ENCODE data around the gene FPGS. TPM values are rescaled to one million over a fixed set of nuclear protein-coding genes. Genes with fewer than 3 reads are reported as not detected.

Gene FPGS
- total RNA-seq, 4 donors from 2014 or later = 31.4 to 144 (median 74.8) TPM

GRCh38 chr9:127781806-127782205, 20.9 kb upstream of the FPGS start:
- H3K27ac ChIP-seq = no peak overlapping the region
- no peak overlapping the region for H3K4me3 ChIP-seq
- no peaks in the 10 kb centered on the region for H3K27me3 ChIP-seq
- no peak for DNase-seq
- intact Hi-C loops (cut with DNase I; ENCODE audit: low total_unique reads) (no loop called here), in situ Hi-C loops (cut with MboI; ENCODE audit: low pct_ligation_motif_present in 1 of 4, low pct_unique_long_range_greater_than_20kb in 1 of 4, low sequenced_read_pairs in 3 of 4) (loop anchor here in 2 of 4 donors (5.0 to 25.0 kb wide), 2 partner anchors 45 to 130 kb away; partner anchors contain the start of genes TOR2A (in 2 of the 2) and ST6GALNAC4 (in 1 of the 2))
- TF ChIP-seq POLR2AphosphoS5 (IDR thresholded peaks at IDR 0.05) = no peak
- no peak for TF ChIP-seq EP300 (IDR thresholded peaks at IDR 0.05; ENCODE audit: low read depth)
- TF ChIP-seq POLR2A (IDR thresholded peaks at IDR 0.05) = no peak
- no peak for TF ChIP-seq CTCF (IDR thresholded peaks at IDR 0.05)
- H3K36me3 ChIP-seq = no peaks in the 10 kb centered on the region
- H3K4me1 ChIP-seq = peaks cover 3 to 26% (median 11%) of the 10 kb centered on the region in 4 donors
- H3K9me3 ChIP-seq = no peaks in the 10 kb centered on the region
- 86 to 100% methylated on average over 1 to 4 of the region's 4 CpGs for WGBS, 2 donors (ENCODE audit: low coverage in 1 of 2)

- Histone ChIP-seq H3K9me3 (no peaks in the 10 kb centered on the region), H3K27ac (peak overlapping the region; percentile 96 to 99 (median 96)), H3K4me3 (no peak overlapping the region), H3K27me3 (no peaks in the 10 kb centered on the region), H3K4me1 (peaks cover 10 to 40% (median 19%) of the 10 kb centered on the region in 4 donors), H3K36me3 (peaks cover 0 to 12% (median 4%) of the 10 kb centered on the region in 4 donors)
- TF ChIP-seq POLR2A (IDR thresholded peaks at IDR 0.05) (no peak), POLR2AphosphoS5 (IDR thresholded peaks at IDR 0.05) (peak in 2 of 3 donors; percentile 14 to 15)
- WGBS, 2 donors (ENCODE audit: low coverage in 1 of 2) = 58 to 62% methylated on average over 6 to 19 of the region's 20 CpGs
- in situ Hi-C loops (cut with MboI; ENCODE audit: low pct_ligation_motif_present in 1 of 4, low pct_unique_long_range_greater_than_20kb in 1 of 4, low sequenced_read_pairs in 3 of 4) (loop anchor here in 2 of 4 donors (5.0 to 25.0 kb wide), 2 partner anchors 46 to 129 kb away; partner anchors contain the start of genes TOR2A (in 2 of the 2) and ST6GALNAC4 (in 1 of the 2)), intact Hi-C loops (cut with DNase I; ENCODE audit: low total_unique reads) (loop anchor here (2.0 kb wide), 1 partner anchor 47 kb away; no protein-coding TSS in a partner anchor)
- peak; percentile 70 for DNase-seq
Measured at GRCh38 chr9:127783111-127784008, 19.3 kb upstream of the FPGS start.

GRCh38 chr9:127785023-127785932, 17.4 kb upstream of the FPGS start:
- Histone ChIP-seq H3K27ac (peak overlapping the region; percentile 96 to 99 (median 96)), H3K4me1 (peaks cover 10 to 34% (median 14%) of the 10 kb centered on the region in 4 donors), H3K27me3 (no peaks in the 10 kb centered on the region), H3K36me3 (peaks cover 0 to 29% (median 15%) of the 10 kb centered on the region in 4 donors), H3K4me3 (peak overlapping the region; percentile 50 to 100 (median 98)), H3K9me3 (no peaks in the 10 kb centered on the region)
- peak; percentile 91 for DNase-seq
- TF ChIP-seq EP300 (IDR thresholded peaks at IDR 0.05; ENCODE audit: low read depth) (no peak), POLR2AphosphoS5 (IDR thresholded peaks at IDR 0.05) (peak in 2 of 3 donors; percentile 10 to 30), POLR2A (IDR thresholded peaks at IDR 0.05) (no peak), CTCF (IDR thresholded peaks at IDR 0.05) (peak; percentile 93 to 98 (median 97))
- in situ Hi-C loops (cut with MboI; ENCODE audit: low pct_ligation_motif_present in 1 of 4, low pct_unique_long_range_greater_than_20kb in 1 of 4, low sequenced_read_pairs in 3 of 4) = loop anchor here in 1 of 4 donors (25.0 kb wide), 1 partner anchor 127 kb away; the partner anchor contains the start of gene ST6GALNAC4
- 0% methylated on average over 1 of the region's 123 CpGs; no CpG with 5 or more reads in 1 of the 2 donors for WGBS, 2 donors (ENCODE audit: low coverage in 1 of 2)
- intact Hi-C loops (cut with DNase I; ENCODE audit: low total_unique reads) = loop anchor here (2.0 kb wide), 1 partner anchor 48 kb away; no protein-coding TSS in a partner anchor
